ENCODE results near the gene LRRC36. TPM values are rescaled to one million over a fixed set of nuclear protein-coding genes. Genes with fewer than 3 reads are reported as not detected.

The LRRC36 gene
- total and polyA plus RNA-seq, 2 of the 13 experiments (the other 11 are each of a cell fraction or from before 2014, with no cell fraction given) = 0.12 to 0.15 TPM

DNA sequence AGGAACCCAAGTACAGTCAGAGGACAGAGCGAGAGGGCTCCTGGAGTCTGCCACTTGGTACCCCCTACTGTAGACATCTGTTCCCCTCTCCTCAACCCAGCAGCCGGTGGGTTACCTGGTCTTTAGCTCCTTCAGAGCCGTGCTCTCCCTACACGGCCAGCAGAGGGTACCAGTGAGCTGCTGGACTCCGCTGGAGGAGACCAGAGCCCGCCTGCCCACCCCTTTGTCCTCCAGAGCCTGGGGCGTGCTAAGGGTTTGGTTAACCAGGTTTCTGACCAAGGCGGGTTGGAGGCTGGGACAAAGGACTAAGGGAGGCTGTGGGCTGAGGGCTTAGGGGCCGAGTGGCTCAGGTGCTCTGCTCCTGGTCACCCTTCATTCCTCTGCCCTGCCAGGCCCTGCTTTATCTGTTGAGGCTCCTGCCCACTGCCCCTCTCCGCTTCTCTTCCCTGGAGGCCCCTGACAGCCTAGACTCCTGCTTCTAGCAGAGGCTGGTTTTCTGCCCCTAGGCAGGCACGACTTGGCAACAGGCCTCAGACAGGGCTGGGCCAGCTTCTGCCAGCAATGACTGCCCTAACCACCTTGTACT, 101.6 kb downstream of the LRRC36 start (continued):
- TF ChIP-seq XBP1 (CRISPR knock-in tag; IDR thresholded peaks at IDR 0.05) (no peak), NFYB (CRISPR knock-in tag; IDR thresholded peaks at IDR 0.05) (no peak), ZNF225 (CRISPR knock-in tag; IDR thresholded peaks at IDR 0.05) (no peak), SAFB2 (CRISPR knock-in tag; IDR thresholded peaks at IDR 0.05; ENCODE audit: borderline replicate concordance, low read depth) (no peak; the same call in 1 of the 2 replicates), MLLT10 (CRISPR knock-in tag; IDR thresholded peaks at IDR 0.05) (no peak), CC2D1A (CRISPR knock-in tag; IDR thresholded peaks at IDR 0.05) (no peak), PHF21A (CRISPR knock-in tag; IDR thresholded peaks at IDR 0.05) (no peak), EHMT2 (IDR thresholded peaks at IDR 0.05; ENCODE audit: borderline replicate concordance, low read depth, low read length) (no peak), KLF11 (CRISPR knock-in tag; IDR thresholded peaks at IDR 0.05) (no peak), TGIF2 (CRISPR knock-in tag; IDR thresholded peaks at IDR 0.05) (no peak; the same call in 1 of the 2 replicates), MTF2 (CRISPR knock-in tag; IDR thresholded peaks at IDR 0.05; ENCODE audit: borderline replicate concordance) (no peak), MEIS2 (CRISPR knock-in tag; IDR thresholded peaks at IDR 0.05) (no peak), SNAI1 (CRISPR knock-in tag; IDR thresholded peaks at IDR 0.05; ENCODE audit: borderline replicate concordance) (no peak), ZNF333 (CRISPR knock-in tag; IDR thresholded peaks at IDR 0.05; ENCODE audit: borderline replicate concordance) (no peak), FOSL1 (CRISPR knock-in tag; IDR thresholded peaks at IDR 0.05; ENCODE audit: borderline replicate concordance) (no peak)
- TF ChIP-seq, protein P1, sequence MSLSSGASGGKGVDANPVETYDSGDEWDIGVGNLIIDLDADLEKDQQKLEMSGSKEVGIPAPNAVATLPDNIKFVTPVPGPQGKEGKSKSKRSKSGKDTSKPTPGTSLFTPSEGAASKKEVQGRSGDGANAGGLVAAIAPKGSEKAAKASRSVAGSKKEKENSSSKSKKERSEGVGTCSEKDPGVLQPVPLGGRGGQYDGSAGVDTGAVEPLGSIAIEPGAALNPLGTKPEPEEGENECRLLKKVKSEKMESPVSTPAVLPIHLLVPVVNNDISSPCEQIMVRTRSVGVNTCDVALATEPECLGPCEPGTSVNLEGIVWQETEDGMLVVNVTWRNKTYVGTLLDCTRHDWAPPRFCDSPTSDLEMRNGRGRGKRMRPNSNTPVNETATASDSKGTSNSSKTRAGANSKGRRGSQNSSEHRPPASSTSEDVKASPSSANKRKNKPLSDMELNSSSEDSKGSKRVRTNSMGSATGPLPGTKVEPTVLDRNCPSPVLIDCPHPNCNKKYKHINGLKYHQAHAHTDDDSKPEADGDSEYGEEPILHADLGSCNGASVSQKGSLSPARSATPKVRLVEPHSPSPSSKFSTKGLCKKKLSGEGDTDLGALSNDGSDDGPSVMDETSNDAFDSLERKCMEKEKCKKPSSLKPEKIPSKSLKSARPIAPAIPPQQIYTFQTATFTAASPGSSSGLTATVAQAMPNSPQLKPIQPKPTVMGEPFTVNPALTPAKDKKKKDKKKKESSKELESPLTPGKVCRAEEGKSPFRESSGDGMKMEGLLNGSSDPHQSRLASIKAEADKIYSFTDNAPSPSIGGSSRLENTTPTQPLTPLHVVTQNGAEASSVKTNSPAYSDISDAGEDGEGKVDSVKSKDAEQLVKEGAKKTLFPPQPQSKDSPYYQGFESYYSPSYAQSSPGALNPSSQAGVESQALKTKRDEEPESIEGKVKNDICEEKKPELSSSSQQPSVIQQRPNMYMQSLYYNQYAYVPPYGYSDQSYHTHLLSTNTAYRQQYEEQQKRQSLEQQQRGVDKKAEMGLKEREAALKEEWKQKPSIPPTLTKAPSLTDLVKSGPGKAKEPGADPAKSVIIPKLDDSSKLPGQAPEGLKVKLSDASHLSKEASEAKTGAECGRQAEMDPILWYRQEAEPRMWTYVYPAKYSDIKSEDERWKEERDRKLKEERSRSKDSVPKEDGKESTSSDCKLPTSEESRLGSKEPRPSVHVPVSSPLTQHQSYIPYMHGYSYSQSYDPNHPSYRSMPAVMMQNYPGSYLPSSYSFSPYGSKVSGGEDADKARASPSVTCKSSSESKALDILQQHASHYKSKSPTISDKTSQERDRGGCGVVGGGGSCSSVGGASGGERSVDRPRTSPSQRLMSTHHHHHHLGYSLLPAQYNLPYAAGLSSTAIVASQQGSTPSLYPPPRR (CRISPR knock-in tag; IDR thresholded peaks at IDR 0.05; ENCODE audit: borderline replicate concordance) = no peak
- TF ChIP-seq, protein P2, sequence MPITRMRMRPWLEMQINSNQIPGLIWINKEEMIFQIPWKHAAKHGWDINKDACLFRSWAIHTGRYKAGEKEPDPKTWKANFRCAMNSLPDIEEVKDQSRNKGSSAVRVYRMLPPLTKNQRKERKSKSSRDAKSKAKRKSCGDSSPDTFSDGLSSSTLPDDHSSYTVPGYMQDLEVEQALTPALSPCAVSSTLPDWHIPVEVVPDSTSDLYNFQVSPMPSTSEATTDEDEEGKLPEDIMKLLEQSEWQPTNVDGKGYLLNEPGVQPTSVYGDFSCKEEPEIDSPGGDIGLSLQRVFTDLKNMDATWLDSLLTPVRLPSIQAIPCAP (CRISPR knock-in tag; IDR thresholded peaks at IDR 0.05; ENCODE audit: low read depth) = no peak
- TF ChIP-seq, protein P3, sequence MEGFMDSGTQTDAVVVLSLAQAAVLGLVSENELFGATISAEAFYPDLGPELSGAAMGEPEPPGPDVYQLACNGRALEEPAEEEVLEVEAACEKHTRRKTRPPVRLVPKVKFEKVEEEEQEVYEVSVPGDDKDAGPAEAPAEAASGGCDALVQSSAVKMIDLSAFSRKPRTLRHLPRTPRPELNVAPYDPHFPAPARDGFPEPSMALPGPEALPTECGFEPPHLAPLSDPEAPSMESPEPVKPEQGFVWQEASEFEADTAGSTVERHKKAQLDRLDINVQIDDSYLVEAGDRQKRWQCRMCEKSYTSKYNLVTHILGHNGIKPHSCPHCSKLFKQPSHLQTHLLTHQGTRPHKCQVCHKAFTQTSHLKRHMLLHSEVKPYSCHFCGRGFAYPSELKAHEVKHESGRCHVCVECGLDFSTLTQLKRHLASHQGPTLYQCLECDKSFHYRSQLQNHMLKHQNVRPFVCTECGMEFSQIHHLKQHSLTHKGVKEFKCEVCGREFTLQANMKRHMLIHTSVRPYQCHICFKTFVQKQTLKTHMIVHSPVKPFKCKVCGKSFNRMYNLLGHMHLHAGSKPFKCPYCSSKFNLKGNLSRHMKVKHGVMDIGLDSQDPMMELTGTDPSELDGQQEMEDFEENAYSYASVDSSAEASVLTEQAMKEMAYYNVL (CRISPR knock-in tag; IDR thresholded peaks at IDR 0.05; ENCODE audit: borderline replicate concordance) = no peak
- TF ChIP-seq, protein P4, sequence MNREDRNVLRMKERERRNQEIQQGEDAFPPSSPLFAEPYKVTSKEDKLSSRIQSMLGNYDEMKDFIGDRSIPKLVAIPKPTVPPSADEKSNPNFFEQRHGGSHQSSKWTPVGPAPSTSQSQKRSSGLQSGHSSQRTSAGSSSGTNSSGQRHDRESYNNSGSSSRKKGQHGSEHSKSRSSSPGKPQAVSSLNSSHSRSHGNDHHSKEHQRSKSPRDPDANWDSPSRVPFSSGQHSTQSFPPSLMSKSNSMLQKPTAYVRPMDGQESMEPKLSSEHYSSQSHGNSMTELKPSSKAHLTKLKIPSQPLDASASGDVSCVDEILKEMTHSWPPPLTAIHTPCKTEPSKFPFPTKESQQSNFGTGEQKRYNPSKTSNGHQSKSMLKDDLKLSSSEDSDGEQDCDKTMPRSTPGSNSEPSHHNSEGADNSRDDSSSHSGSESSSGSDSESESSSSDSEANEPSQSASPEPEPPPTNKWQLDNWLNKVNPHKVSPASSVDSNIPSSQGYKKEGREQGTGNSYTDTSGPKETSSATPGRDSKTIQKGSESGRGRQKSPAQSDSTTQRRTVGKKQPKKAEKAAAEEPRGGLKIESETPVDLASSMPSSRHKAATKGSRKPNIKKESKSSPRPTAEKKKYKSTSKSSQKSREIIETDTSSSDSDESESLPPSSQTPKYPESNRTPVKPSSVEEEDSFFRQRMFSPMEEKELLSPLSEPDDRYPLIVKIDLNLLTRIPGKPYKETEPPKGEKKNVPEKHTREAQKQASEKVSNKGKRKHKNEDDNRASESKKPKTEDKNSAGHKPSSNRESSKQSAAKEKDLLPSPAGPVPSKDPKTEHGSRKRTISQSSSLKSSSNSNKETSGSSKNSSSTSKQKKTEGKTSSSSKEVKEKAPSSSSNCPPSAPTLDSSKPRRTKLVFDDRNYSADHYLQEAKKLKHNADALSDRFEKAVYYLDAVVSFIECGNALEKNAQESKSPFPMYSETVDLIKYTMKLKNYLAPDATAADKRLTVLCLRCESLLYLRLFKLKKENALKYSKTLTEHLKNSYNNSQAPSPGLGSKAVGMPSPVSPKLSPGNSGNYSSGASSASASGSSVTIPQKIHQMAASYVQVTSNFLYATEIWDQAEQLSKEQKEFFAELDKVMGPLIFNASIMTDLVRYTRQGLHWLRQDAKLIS (CRISPR knock-in tag; IDR thresholded peaks at IDR 0.05) = no peak
